Osteocyte (in vitro differentiated cells): ENCODE results near the gene FUT6. TPM values are rescaled to one million over a fixed set of nuclear protein-coding genes. Genes with fewer than 3 reads are reported as not detected.
"Not testable (repeated sequence)": the region's sequence is repeated elsewhere in the genome, so short reads cannot be mapped to it uniquely, and the experiment has no call there.

ENCODE experiments used
- DNase-seq: peaks from one replicate; pipeline ENCODE4 v3.0.0; 2021; ENCODE audit warnings: mixed read lengths; ENCODE audit not compliant: unreplicated experiment; ENCODE audit errors: extremely low spot score
- H3K27ac Mint-ChIP-seq: one replicate; pipeline ENCODE4 v1.8.0; 2021; ENCODE audit warnings: mild to moderate bottlenecking, mixed read lengths; ENCODE audit not compliant: unreplicated experiment
- H3K27me3 Mint-ChIP-seq: one replicate; pipeline ENCODE4 v1.8.0; 2021; ENCODE audit warnings: mixed read lengths; ENCODE audit not compliant: unreplicated experiment
- H3K36me3 Mint-ChIP-seq: one replicate; pipeline ENCODE4 v1.8.0; 2021; ENCODE audit warnings: mixed read lengths; ENCODE audit not compliant: unreplicated experiment
- H3K4me1 Mint-ChIP-seq: one replicate; pipeline ENCODE4 v1.8.0; 2021; ENCODE audit warnings: mixed read lengths; ENCODE audit not compliant: unreplicated experiment
- H3K4me3 Mint-ChIP-seq: one replicate; pipeline ENCODE4 v1.8.0; 2021; ENCODE audit warnings: mild to moderate bottlenecking, moderate library complexity, mixed read lengths; ENCODE audit not compliant: unreplicated experiment
- H3K9me3 Mint-ChIP-seq: one replicate; pipeline ENCODE4 v1.8.0; 2021; ENCODE audit warnings: mixed read lengths; ENCODE audit not compliant: unreplicated experiment
- total RNA-seq: library from RNA; stranded (reverse); gene quantifications from 2 replicates; pipeline ENCODE4 v1.2.1, GENCODE V29; 2021
- TF ChIP-seq, protein P1 (sequence below): fragments of 200-600 bp; sonication (generic); IDR thresholded peaks from 2 replicates; pipeline ENCODE4 v1.5.0; 2021; ENCODE audit warnings: antibody characterized with exemption, mild to moderate bottlenecking, moderate library complexity

FUT6 gene
- total RNA-seq, 1 donor from 2014 or later: not detected

DNA sequence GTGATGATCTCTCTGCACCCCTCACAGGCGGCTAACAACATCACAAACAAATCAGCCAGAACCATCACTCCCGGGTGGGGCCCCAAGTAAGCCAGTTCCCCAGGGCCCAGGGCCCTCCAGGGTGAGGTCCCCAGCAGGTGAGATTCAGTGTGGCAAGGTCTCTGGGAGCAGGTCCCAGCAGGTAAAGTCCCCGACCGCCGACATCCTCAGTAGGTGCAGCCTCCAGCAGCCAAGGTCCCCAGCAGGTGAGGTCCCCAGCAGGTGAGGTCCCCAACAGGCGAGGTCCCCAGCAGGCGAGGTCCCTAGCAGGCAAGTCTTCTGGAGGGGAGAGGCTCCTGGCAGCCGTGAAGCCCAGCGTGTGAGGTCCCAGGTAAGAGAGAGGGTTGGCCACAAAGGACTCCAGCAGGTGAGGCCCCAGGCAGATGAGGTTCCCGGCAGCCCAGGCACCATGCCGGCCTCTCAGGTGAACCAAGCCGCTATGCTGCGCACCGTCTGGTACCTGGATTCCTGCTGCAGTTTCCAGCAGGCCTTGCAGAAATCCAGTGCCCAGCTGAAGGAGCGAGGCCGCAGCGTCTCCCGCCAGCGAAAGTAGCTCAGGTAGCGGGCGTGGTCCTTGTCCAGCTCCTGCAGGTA, 3.9 kb upstream of the FUT6 start:
- no peaks in the 10 kb centered on the region for H3K27me3 Mint-ChIP-seq
- H3K27ac Mint-ChIP-seq: no peak overlapping the region
- no peaks in the 10 kb centered on the region for H3K4me1 Mint-ChIP-seq
- no peak for DNase-seq
- TF ChIP-seq, protein P1, sequence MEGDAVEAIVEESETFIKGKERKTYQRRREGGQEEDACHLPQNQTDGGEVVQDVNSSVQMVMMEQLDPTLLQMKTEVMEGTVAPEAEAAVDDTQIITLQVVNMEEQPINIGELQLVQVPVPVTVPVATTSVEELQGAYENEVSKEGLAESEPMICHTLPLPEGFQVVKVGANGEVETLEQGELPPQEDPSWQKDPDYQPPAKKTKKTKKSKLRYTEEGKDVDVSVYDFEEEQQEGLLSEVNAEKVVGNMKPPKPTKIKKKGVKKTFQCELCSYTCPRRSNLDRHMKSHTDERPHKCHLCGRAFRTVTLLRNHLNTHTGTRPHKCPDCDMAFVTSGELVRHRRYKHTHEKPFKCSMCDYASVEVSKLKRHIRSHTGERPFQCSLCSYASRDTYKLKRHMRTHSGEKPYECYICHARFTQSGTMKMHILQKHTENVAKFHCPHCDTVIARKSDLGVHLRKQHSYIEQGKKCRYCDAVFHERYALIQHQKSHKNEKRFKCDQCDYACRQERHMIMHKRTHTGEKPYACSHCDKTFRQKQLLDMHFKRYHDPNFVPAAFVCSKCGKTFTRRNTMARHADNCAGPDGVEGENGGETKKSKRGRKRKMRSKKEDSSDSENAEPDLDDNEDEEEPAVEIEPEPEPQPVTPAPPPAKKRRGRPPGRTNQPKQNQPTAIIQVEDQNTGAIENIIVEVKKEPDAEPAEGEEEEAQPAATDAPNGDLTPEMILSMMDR: no peak
- H3K9me3 Mint-ChIP-seq: no peaks in the 10 kb centered on the region
- no peaks in the 10 kb centered on the region for H3K36me3 Mint-ChIP-seq
- H3K4me3 Mint-ChIP-seq: no peak overlapping the region

DNA sequence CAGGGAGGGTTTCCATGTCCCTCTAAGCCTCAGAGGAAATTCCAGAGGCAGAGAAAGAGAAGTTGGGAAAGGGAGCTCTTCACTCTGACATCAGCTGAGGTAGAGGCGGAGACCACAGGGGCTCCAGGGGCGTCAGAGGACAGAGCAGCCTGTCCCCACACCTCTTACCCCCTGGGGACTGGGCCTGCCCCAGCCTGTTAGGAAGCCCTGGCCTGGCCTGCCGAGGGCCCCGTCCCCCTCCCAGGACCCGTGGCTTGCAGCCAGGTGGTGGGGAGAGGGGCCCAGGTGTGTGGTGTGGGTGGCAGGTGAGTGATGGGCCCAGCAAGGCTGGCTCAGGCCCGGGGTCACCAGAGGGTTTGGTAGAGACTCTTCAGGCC, 2.2 kb upstream of the FUT6 start:
- H3K27ac Mint-ChIP-seq, H3K36me3 Mint-ChIP-seq, DNase-seq, H3K9me3 Mint-ChIP-seq, H3K27me3 Mint-ChIP-seq, H3K4me1 Mint-ChIP-seq, H3K4me3 Mint-ChIP-seq: not testable (repeated sequence)

DNA sequence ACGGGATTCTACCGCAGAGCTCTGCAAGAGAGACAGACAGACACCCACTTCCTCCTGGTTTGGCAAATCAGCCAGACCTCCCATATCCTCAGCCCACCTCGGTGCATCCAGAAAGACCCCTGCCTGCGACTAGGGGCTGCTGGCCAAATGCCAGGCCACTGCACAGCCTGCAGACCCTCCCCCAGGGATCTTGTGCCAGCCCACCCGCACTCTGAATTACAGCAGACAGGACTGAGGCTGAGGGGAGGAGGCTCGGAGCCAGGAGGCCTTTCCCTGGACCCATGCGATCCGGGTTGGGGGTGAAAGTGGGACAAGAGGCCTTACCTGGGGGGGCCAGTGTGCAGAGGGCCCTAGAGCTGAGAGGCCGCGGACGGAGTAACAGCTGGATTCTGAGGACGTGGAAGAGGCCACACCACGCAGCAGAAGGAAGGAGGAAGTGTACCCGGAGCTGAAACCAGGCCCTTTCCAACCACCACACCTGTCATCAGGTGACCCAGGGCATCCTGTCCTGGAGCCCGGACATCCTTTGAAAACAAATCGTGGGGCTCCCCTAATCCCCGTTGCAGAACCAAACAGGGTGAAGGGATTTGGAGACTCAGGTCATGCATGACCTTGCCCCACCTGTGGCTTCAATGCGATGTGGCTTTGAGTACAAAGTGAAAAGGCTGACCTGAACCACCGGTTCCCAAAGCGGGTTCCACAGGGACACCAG, 993 bp downstream of the FUT6 start:
- TF ChIP-seq, protein P1: no peak
- Mint-ChIP-seq H3K9me3 (no peaks in the 10 kb centered on the region), H3K4me3 (no peak overlapping the region)

DNA sequence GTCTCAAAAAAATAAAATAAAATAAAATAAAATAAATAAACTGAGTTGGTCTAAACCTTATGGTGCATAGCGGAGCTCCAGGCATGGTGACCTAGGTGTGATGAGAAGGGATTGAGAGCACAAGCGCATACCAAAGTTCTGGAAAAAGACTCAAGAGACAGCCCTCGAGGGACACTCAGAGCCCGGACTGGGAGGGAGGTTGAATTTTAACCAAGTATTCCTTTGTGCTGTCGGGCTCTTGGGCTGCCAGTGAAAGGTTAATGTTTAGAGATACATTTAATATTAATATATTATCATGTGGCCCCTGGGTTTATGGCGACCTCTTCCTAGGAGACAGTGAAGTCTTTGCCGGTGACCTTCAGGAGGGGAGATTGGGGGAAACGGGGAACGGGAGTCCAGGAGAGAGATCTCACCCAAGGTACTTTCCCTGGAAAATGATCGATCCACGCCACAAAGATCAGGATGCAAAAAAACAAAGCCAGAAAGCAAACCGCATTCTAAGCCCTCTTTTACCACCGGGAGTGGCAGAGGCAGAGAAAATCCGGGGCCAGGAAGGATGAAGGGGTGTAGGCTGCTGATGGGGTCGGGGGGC, 1.6 kb downstream of the FUT6 start:
- Mint-ChIP-seq H3K4me3 (no peak overlapping the region), H3K36me3 (no peaks in the 10 kb centered on the region), H3K4me1 (no peaks in the 10 kb centered on the region), H3K9me3 (no peaks in the 10 kb centered on the region), H3K27me3 (peaks cover 6% of the 10 kb centered on the region), H3K27ac (no peak overlapping the region)
- no peak for DNase-seq
- TF ChIP-seq, protein P1: no peak

More for the DNA sequence above, 993 bp downstream of the FUT6 start:
- H3K27me3 Mint-ChIP-seq: peaks cover 6% of the 10 kb centered on the region
- H3K36me3 Mint-ChIP-seq: no peaks in the 10 kb centered on the region
- DNase-seq: no peak
- H3K27ac Mint-ChIP-seq: no peak overlapping the region
- no peaks in the 10 kb centered on the region for H3K4me1 Mint-ChIP-seq

DNA sequence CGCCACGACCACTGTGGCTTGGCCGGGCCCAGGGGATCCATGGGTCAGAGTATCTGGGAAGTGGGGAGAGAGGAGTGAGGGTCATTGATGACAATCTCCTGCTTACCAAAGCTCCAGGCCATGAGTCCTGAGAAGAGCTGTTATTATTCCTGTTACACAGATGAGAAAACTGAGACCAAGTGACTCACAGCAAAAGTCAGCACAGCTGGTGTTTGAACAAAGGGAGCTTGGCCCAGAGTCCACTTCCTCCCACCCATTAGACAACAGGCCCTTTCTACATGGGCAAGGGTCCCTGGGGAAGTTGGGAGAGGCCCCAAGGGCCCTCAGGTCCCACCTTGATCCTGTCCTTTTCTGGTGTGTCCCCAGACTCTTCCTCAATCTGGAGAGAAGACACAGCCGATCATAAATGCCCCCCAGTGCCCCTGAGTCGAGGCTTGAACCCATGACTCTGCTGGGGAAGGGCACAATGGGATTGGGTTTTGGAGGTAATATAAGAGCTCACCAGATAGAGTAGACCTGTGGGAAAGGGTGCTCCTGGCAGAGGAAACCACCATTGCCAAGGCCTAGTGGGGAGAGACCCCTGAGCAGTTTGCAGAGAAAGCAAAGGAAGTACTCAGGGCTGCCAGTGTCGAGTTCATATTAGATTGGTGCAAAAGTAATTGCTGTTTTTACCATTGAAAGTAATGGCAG, 6.8 kb downstream of the FUT6 start:
- no peak for DNase-seq
- TF ChIP-seq, protein P1: no peak
- peaks cover 6% of the 10 kb centered on the region for H3K27me3 Mint-ChIP-seq
- H3K27ac Mint-ChIP-seq: no peak overlapping the region
- no peaks in the 10 kb centered on the region for H3K36me3 Mint-ChIP-seq
- H3K9me3 Mint-ChIP-seq: no peaks in the 10 kb centered on the region
- peaks cover 3% of the 10 kb centered on the region for H3K4me1 Mint-ChIP-seq
- H3K4me3 Mint-ChIP-seq: no peak overlapping the region
